ENCODE data around the gene GREB1L. TPM values are rescaled to one million over a fixed set of nuclear protein-coding genes. Genes with fewer than 3 reads are reported as not detected.
"Not testable (repeated sequence)": the region's sequence is repeated elsewhere in the genome, so short reads cannot be mapped to it uniquely, and the experiment has no call there.

The GREB1L gene
- polyA plus RNA-seq, 1 of the 3 experiments (the other 2 are of a cell fraction) = under 0.01 TPM

DNA sequence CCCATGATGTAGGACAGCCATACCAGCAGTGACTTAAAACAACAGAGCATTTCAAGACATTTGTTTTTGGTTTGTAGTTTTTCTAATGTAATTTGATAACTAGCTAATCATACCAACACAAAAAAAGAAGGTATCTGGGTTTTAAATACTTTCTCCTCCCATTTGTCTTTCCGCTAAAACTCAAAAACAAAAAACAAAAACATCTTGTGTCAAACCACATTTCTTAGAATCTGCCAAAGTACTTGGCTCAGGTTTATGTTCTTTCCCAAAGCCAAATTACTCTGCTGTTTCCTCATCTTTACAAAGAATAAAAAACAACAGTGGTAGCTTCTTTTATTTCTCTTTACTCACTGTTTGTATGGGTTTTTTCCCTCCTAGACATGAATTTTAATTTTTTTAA is 71.5 kb downstream of the GREB1L start:
- no peaks in the 10 kb centered on the region for H3K27me3 ChIP-seq (ENCODE audit: insufficient read depth)
- H2AFZ ChIP-seq (ENCODE audit: low read depth) = no peak overlapping the region
- 74% methylated on average over 1 of the region's 1 CpG for WGBS (ENCODE audit: low lambda C conversion rate)
- no peaks in the 10 kb centered on the region for H3K9me2 ChIP-seq
- DNase-seq = no peak
- POLR2A ChIA-PET = no interaction called here
- no peak overlapping the region for H3K4me3 ChIP-seq (ENCODE audit: low read depth in 2 of 2, low read length in 1 of 2)
- H4K20me1 ChIP-seq (ENCODE audit: insufficient read depth) = no peaks in the 10 kb centered on the region
- CTCF ChIA-PET = no interaction called here
- TF ChIP-seq NRF1 (IDR thresholded peaks at IDR 0.05; ENCODE audit: low read depth, low read length) = no peak
- H3K79me2 ChIP-seq (ENCODE audit: insufficient read depth) = no peaks in the 10 kb centered on the region
- no peaks in the 10 kb centered on the region for H3K9me3 ChIP-seq
- no peak overlapping the region for H3K27ac ChIP-seq (ENCODE audit: low read depth in 2 of 2, low read length in 1 of 2)
- no peaks in the 10 kb centered on the region for H3F3A ChIP-seq (replicated peaks; ENCODE audit: insufficient read depth)
- H3K9ac ChIP-seq = no peak overlapping the region
- no peak overlapping the region for H3K4me2 ChIP-seq
- H3K4me1 ChIP-seq (ENCODE audit: control insufficient read depth in 1 of 2, insufficient read depth in 2 of 2, low read depth in 1 of 2, low read length in 1 of 2) = no peaks in the 10 kb centered on the region
- H3K36me3 ChIP-seq (replicated peaks in 1 of 2; ENCODE audit: control insufficient read depth in 1 of 2, insufficient read depth in 2 of 2, low read length in 1 of 2) = no peaks in the 10 kb centered on the region

DNA sequence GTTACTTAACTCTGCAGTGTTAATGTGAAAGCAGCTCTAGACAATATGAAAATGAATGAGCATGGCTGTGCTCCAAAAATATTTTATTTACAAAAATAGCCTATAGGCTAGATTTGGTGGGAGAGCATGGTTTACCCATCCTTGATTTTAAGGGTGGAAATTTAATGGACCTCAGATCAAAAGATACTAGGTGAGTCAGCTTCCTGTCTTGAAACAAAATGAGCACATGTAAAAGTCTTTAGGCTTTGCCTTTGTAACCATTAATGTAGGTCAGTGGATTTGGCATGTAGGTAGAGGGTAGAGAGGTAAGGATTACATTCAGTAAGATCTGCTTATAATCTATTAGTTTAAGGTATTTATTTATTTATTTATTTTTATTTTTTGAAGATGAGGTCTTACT is 72.7 kb downstream of the GREB1L start:
- ChIA-PET POLR2A (no interaction called here), CTCF (no interaction called here)
- no peaks in the 10 kb centered on the region for H3K4me1 ChIP-seq (ENCODE audit: control insufficient read depth in 1 of 2, insufficient read depth in 2 of 2, low read depth in 1 of 2, low read length in 1 of 2)
- no peaks in the 10 kb centered on the region for H3K9me2 ChIP-seq
- no peak overlapping the region for H2AFZ ChIP-seq (ENCODE audit: low read depth)
- no peak overlapping the region for H3K4me3 ChIP-seq (ENCODE audit: low read depth in 2 of 2, low read length in 1 of 2)
- DNase-seq = no peak
- H3K9me3 ChIP-seq = no peaks in the 10 kb centered on the region
- H3K79me2 ChIP-seq (ENCODE audit: insufficient read depth) = no peaks in the 10 kb centered on the region
- H3K4me2 ChIP-seq = no peak overlapping the region
- H3K27ac ChIP-seq (ENCODE audit: low read depth in 2 of 2, low read length in 1 of 2) = no peak overlapping the region
- TF ChIP-seq GABPA (IDR thresholded peaks at IDR 0.05; ENCODE audit: low read depth) (no peak), YY1 (IDR thresholded peaks at IDR 0.05; ENCODE audit: low read depth) (no peak), FOSL2 (IDR thresholded peaks at IDR 0.05; ENCODE audit: borderline replicate concordance, low read depth) (no peak), ELF1 (IDR thresholded peaks at IDR 0.05) (no peak), TEAD4 (IDR thresholded peaks at IDR 0.05; ENCODE audit: borderline replicate concordance, insufficient read depth) (no peak), SMC3 (IDR thresholded peaks at IDR 0.05; ENCODE audit: low read depth, low read length) (no peak), JUND (IDR thresholded peaks at IDR 0.05) (no peak), NFIC (IDR thresholded peaks at IDR 0.05; ENCODE audit: borderline replicate concordance) (no peak), RXRA (IDR thresholded peaks at IDR 0.05; ENCODE audit: borderline replicate concordance, low read depth) (no peak), RAD21 (IDR thresholded peaks at IDR 0.05; ENCODE audit: low read length) (no peak), CHD2 (IDR thresholded peaks at IDR 0.05; ENCODE audit: low read length, partially characterized antibody) (no peak), MXI1 (IDR thresholded peaks at IDR 0.05; ENCODE audit: low read depth, low read length) (no peak)
- TF ChIP-seq, protein P1, sequence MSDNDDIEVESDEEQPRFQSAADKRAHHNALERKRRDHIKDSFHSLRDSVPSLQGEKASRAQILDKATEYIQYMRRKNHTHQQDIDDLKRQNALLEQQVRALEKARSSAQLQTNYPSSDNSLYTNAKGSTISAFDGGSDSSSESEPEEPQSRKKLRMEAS (IDR thresholded peaks at IDR 0.05; ENCODE audit: low read depth) = no peak
- TF ChIP-seq, protein P2, sequence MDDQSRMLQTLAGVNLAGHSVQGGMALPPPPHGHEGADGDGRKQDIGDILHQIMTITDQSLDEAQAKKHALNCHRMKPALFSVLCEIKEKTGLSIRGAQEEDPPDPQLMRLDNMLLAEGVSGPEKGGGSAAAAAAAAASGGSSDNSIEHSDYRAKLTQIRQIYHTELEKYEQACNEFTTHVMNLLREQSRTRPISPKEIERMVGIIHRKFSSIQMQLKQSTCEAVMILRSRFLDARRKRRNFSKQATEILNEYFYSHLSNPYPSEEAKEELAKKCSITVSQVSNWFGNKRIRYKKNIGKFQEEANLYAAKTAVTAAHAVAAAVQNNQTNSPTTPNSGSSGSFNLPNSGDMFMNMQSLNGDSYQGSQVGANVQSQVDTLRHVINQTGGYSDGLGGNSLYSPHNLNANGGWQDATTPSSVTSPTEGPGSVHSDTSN (IDR thresholded peaks at IDR 0.05) = no peak
- TF ChIP-seq, protein P3, sequence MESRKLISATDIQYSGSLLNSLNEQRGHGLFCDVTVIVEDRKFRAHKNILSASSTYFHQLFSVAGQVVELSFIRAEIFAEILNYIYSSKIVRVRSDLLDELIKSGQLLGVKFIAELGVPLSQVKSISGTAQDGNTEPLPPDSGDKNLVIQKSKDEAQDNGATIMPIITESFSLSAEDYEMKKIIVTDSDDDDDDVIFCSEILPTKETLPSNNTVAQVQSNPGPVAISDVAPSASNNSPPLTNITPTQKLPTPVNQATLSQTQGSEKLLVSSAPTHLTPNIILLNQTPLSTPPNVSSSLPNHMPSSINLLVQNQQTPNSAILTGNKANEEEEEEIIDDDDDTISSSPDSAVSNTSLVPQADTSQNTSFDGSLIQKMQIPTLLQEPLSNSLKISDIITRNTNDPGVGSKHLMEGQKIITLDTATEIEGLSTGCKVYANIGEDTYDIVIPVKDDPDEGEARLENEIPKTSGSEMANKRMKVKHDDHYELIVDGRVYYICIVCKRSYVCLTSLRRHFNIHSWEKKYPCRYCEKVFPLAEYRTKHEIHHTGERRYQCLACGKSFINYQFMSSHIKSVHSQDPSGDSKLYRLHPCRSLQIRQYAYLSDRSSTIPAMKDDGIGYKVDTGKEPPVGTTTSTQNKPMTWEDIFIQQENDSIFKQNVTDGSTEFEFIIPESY (IDR thresholded peaks at IDR 0.05; ENCODE audit: borderline replicate concordance, low read depth) = no peak
- H3K9ac ChIP-seq = no peak overlapping the region
- no peaks in the 10 kb centered on the region for H3K27me3 ChIP-seq (ENCODE audit: insufficient read depth)
- H3F3A ChIP-seq (replicated peaks; ENCODE audit: insufficient read depth) = no peaks in the 10 kb centered on the region
- no peaks in the 10 kb centered on the region for H3K36me3 ChIP-seq (replicated peaks in 1 of 2; ENCODE audit: control insufficient read depth in 1 of 2, insufficient read depth in 2 of 2, low read length in 1 of 2)
- H4K20me1 ChIP-seq (ENCODE audit: insufficient read depth) = no peaks in the 10 kb centered on the region

DNA sequence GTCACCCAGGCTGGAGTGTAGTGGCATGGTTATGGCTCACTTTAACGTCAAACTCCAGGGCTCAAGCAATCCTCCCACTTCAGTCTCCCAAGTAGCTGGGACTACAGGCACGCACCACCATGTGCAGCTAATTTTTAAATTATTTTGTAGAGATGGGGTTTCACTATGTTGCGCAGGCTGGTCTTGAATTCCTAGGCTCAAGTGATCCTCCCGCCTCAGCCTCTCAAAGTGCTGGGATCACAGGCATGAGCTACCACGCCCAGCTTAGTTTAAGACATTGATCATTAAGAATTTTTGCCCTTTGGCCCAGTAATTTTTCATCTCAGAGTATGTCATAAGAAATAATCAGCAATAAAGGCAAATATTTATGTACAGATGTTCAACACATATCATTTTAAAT is 73.1 kb downstream of the GREB1L start:
- CTCF ChIA-PET; H3K9me2 ChIP-seq; POLR2A ChIA-PET; H3K27ac ChIP-seq (ENCODE audit: low read depth in 2 of 2, low read length in 1 of 2); H3K4me1 ChIP-seq (ENCODE audit: control insufficient read depth in 1 of 2, insufficient read depth in 2 of 2, low read depth in 1 of 2, low read length in 1 of 2); H3K27me3 ChIP-seq (ENCODE audit: insufficient read depth); H3K36me3 ChIP-seq (replicated peaks in 1 of 2; ENCODE audit: control insufficient read depth in 1 of 2, insufficient read depth in 2 of 2, low read length in 1 of 2); DNase-seq; H4K20me1 ChIP-seq (ENCODE audit: insufficient read depth); H3F3A ChIP-seq (replicated peaks; ENCODE audit: insufficient read depth); H3K4me2 ChIP-seq; H2AFZ ChIP-seq (ENCODE audit: low read depth); H3K79me2 ChIP-seq (ENCODE audit: insufficient read depth); H3K4me3 ChIP-seq (ENCODE audit: low read depth in 2 of 2, low read length in 1 of 2); H3K9me3 ChIP-seq; H3K9ac ChIP-seq: not testable (repeated sequence)
- 42% methylated on average over 5 of the region's 5 CpGs for WGBS (ENCODE audit: low lambda C conversion rate)

All from SK-N-SH (cell line).